A549 (cell line): Measurements from ENCODE around the gene CDC20. TPM values are rescaled to one million over a fixed set of nuclear protein-coding genes. Genes with fewer than 3 reads are reported as not detected.
A peak's percentile ranks its signal among the peaks of the same experiment; 100 is the strongest.

ENCODE experiments used
- ATAC-seq, 2 experiments: fragments of 200-7000 bp in 1 of 2; fragments of >200 bp in 1 of 2; cut with Nextera tagmentation in 1 of 2; cut with Tn5 transposase in 1 of 2; 3 replicates each; pipeline versions ENCODE4 v1.8.0 to v1.9.1; 2018 to 2020; ENCODE audit warnings: mild to moderate bottlenecking in 1 of 2, moderate library complexity in 1 of 2
- CTCF ChIA-PET: fragments of 300-600 bp; sonication (Branson Sonifier 250); formaldehyde crosslinking; extraction: SDS; loops from one replicate; lab custom pipeline; 2021; ENCODE audit warnings: antibody characterized with exemption, inconsistent platforms; lab: Yijun Ruan, JAX
- POLR2A ChIA-PET: fragments of 350-600 bp; formaldehyde crosslinking; extraction: SDS; loops from one replicate; lab custom pipeline; 2021; ENCODE audit warnings: antibody characterized with exemption, inconsistent platforms; lab: Yijun Ruan, JAX
- DNase-seq, 2 experiments: peaks; one replicate each; pipeline versions ENCODE4 v3.0.0 to v3.0.0-alpha.2; 2011 to 2016; ENCODE audit warnings: low read depth in 1 of 2, low spot score in 1 of 2
- FAIRE-seq: peaks from 2 replicates; lab custom pipeline; 2011; peaks lifted over from hg19 to GRCh38; lab: Jason Lieb, UNC
- H3K27ac ChIP-seq, 2 experiments: fragments of >200 bp; sonication (Bioruptor Twin); formaldehyde crosslinking; 3 replicates each; pipeline ENCODE4 v1.5.1; 2016 to 2017
- H3K4me1 ChIP-seq: fragments of >200 bp; sonication (Bioruptor Twin); formaldehyde crosslinking; 3 replicates; pipeline ENCODE4 v1.6.1; 2016
- H3K4me2 ChIP-seq: fragments of >200 bp; sonication (Bioruptor Twin); formaldehyde crosslinking; 3 replicates; pipeline ENCODE4 v1.6.1; 2016
- H3K4me3 ChIP-seq: fragments of >200 bp; sonication (Bioruptor Twin); formaldehyde crosslinking; 3 replicates; pipeline ENCODE4 v1.5.1; 2016
- H3K9me3 ChIP-seq: fragments of >200 bp; sonication (Bioruptor Twin); formaldehyde crosslinking; 3 replicates; pipeline ENCODE4 v1.6.1; 2016
- BCL3 ChIP-seq: fragments of >200 bp; sonication (Bioruptor Twin); formaldehyde crosslinking; IDR thresholded peaks from 3 replicates; pipeline ENCODE4 v1.6.1; 2016
- BHLHE40 ChIP-seq: IDR thresholded peaks from 2 replicates; pipeline ENCODE4 v1.6.1; 2012; ENCODE audit warnings: low read depth, low read length, inconsistent platforms
- CEBPB ChIP-seq, 2 experiments: fragments of >200 bp in 1 of 2; sonication (Bioruptor Twin) in 1 of 2; formaldehyde crosslinking in 1 of 2; IDR thresholded peaks; 2 replicates each; pipeline ENCODE4 v1.6.1; 2012 to 2016
- CHD2 ChIP-seq: fragments of 150-350 bp; IDR thresholded peaks from 2 replicates; pipeline ENCODE4 v1.6.1; 2014; ENCODE audit warnings: low read length; ENCODE audit not compliant: partially characterized antibody
- EP300 ChIP-seq, 2 experiments: fragments of >200 bp; sonication (Bioruptor Twin); formaldehyde crosslinking; IDR thresholded peaks; 2 replicates in 1 of 2; 3 replicates in 1 of 2; pipeline ENCODE4 v1.6.1; 2016 to 2017
- ESRRA ChIP-seq: fragments of 150-350 bp; IDR thresholded peaks from 2 replicates; pipeline ENCODE4 v1.6.1; 2014; ENCODE audit warnings: mild to moderate bottlenecking, low read length, borderline replicate concordance
- GATA3 ChIP-seq: IDR thresholded peaks from 2 replicates; pipeline ENCODE4 v1.6.1; 2012; ENCODE audit warnings: borderline replicate concordance
- HOXB13 ChIP-seq: fragments of 250-450 bp; sonication (Bioruptor Pico); IDR thresholded peaks from 2 replicates; pipeline ENCODE4 v1.5.0; 2020; ENCODE audit warnings: low read depth, mild to moderate bottlenecking, moderate library complexity
- HOXB5 ChIP-seq: fragments of 250-450 bp; sonication (Bioruptor Pico); IDR thresholded peaks from 2 replicates; pipeline ENCODE4 v1.5.0; 2020; ENCODE audit warnings: mild to moderate bottlenecking, moderate library complexity
- JUN ChIP-seq, 2 experiments: fragments of >200 bp; sonication (Bioruptor Twin); formaldehyde crosslinking; IDR thresholded peaks; 2 replicates in 1 of 2; 3 replicates in 1 of 2; pipeline ENCODE4 v1.6.1; 2016 to 2017
- PHF8 ChIP-seq: fragments of 200-600 bp; sonication (generic); IDR thresholded peaks from 2 replicates; pipeline ENCODE4 v1.6.1; 2016; ENCODE audit warnings: low read depth, mild to moderate bottlenecking, antibody characterized with exemption, moderate library complexity, borderline replicate concordance
- POLR2A ChIP-seq: IDR thresholded peaks from 2 replicates; pipeline ENCODE4 v1.6.1; 2012; ENCODE audit warnings: mild to moderate bottlenecking, low read length
- RAD21 ChIP-seq, 2 experiments: fragments of >200 bp in 1 of 2; sonication (Bioruptor Twin) in 1 of 2; formaldehyde crosslinking in 1 of 2; IDR thresholded peaks in 1 of 2; conservative IDR thresholded peaks in 1 of 2; 2 replicates in 1 of 2; 3 replicates in 1 of 2; pipeline ENCODE4 v1.6.1; 2012 to 2018; ENCODE audit warnings: inconsistent platforms in 1 of 2
- RCOR1 ChIP-seq: fragments of 150-350 bp; IDR thresholded peaks from 2 replicates; pipeline ENCODE4 v1.6.1; 2014; ENCODE audit warnings: antibody characterized with exemption, low read length, low read depth
- SMC3 ChIP-seq: fragments of >200 bp; sonication (Bioruptor Twin); formaldehyde crosslinking; IDR thresholded peaks from 3 replicates; pipeline ENCODE4 v1.6.1; 2018; ENCODE audit warnings: inconsistent platforms
- ZC3H11A ChIP-seq: fragments of 450-650 bp; IDR thresholded peaks from 2 replicates; pipeline ENCODE4 v1.6.1; 2014; ENCODE audit warnings: antibody characterized with exemption, mild to moderate bottlenecking
- ZSCAN20 ChIP-seq: fragments of 250-450 bp; sonication (Bioruptor Pico); IDR thresholded peaks from 2 replicates; pipeline ENCODE4 v1.8.0; 2022; ENCODE audit warnings: mild to moderate bottlenecking, moderate library complexity
- WGBS: methylation state at CpG from one replicate; pipeline ENCODE4 v1.1.6; 2017; ENCODE audit errors: missing lambda C conversion rate; 5-methylcytosine and 5-hydroxymethylcytosine counted together
- polyA plus RNA-seq, 4 experiments: library from polyadenylated mRNA; depleted of rRNA in 3 of 4; stranded (reverse); fragments of >200 nt; fragmentation: RNase III in 1 of 4; extraction: RNeasy Plus Mini Kit Qiagen cat#74134 plus additional on column Dnase treatment in 1 of 4; gene quantifications; 2 replicates in 3 of 4; 3 replicates in 1 of 4; pipeline ENCODE4 v1.2.3, GENCODE V29; 2011 to 2017
- TF ChIP-seq, protein P1 (sequence below): fragments of >200 bp; sonication (Bioruptor Twin); formaldehyde crosslinking; IDR thresholded peaks from 3 replicates; pipeline ENCODE4 v1.5.1; 2016
- TF ChIP-seq, protein P2 (sequence below): IDR thresholded peaks from 2 replicates; pipeline ENCODE4 v1.6.1; 2012
- TF ChIP-seq, protein P3 (sequence below): IDR thresholded peaks from 2 replicates; pipeline ENCODE4 v1.6.1; 2012; ENCODE audit warnings: low read depth, borderline replicate concordance

The CDC20 gene
- polyA plus RNA-seq, 2 of the 4 experiments (the other 2 are of a cell fraction): 73.8 to 116 TPM

- CTCF ChIA-PET: interaction anchor here (1.7 to 3.3 kb wide), 2 partner anchors 25 to 120 kb away, joined by 4 to 9 read pairs; no protein-coding TSS in a partner anchor
- H3K9me3 ChIP-seq: no peaks in the 10 kb centered on the region
- POLR2A ChIA-PET: interaction anchor here (2.6 kb wide), 1 partner anchor 150 kb away, joined by 10 read pairs; no protein-coding TSS in a partner anchor
Observed at GRCh38 chr1:43357251-43357650, 1.5 kb upstream of the CDC20 start.

DNA sequence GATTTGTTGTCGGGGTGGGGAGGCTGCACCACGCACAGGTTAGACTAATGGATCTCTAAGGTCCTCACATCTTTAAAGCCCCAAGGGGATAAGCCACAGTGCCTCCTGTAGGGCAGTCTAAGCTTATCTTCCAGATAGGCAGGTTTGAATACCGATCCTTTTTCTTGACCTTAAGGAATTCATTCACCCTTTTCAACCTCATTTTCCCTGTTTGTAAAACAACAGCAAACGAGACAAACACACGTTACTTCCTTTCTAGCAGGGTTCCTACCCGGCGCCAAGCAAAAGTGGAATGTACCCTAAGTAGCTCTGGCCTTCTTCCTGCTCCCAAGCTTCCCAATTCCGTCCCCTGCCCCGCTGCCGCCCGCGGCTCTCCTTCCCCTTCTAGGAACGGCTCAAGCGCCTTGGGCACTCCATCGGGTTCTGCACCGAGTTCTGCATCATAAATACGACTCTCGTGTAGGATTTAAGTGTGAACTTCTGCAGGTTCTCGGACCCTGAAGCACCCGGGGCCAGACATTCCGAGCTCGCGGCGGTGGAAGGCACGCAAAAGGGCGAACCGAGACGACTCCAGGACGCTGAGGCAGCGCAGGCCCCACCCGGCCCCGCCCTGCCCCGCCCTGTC lies 548 bp upstream of the CDC20 start:
- peak; percentile 58 to 72 for DNase-seq
- TF ChIP-seq PHF8 (peak; percentile 59; the same call in 1 of the 2 replicates), ZC3H11A (no peak), BCL3 (peak; percentile 89; the same call in 2 of the 3 replicates), HOXB13 (CRISPR knock-in tag) (no peak), SMC3 (0 out of 3 replicates have a peak, but pooled peaks have one; percentile 6), POLR2A (peak; percentile 72), CHD2 (no peak), RAD21 (conservative IDR thresholded peaks at IDR 0.05 in 1 of 2, IDR thresholded peaks at IDR 0.05 in 1 of 2) (peak in 1 of 2 experiments; percentile 30; a peak in 2 of 5 replicates), JUN (IDR thresholded peaks at IDR 0.05) (peak; percentile 78 to 81), CEBPB (IDR thresholded peaks at IDR 0.05) (no peak)
- TF ChIP-seq, protein P1, sequence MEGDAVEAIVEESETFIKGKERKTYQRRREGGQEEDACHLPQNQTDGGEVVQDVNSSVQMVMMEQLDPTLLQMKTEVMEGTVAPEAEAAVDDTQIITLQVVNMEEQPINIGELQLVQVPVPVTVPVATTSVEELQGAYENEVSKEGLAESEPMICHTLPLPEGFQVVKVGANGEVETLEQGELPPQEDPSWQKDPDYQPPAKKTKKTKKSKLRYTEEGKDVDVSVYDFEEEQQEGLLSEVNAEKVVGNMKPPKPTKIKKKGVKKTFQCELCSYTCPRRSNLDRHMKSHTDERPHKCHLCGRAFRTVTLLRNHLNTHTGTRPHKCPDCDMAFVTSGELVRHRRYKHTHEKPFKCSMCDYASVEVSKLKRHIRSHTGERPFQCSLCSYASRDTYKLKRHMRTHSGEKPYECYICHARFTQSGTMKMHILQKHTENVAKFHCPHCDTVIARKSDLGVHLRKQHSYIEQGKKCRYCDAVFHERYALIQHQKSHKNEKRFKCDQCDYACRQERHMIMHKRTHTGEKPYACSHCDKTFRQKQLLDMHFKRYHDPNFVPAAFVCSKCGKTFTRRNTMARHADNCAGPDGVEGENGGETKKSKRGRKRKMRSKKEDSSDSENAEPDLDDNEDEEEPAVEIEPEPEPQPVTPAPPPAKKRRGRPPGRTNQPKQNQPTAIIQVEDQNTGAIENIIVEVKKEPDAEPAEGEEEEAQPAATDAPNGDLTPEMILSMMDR: peak; percentile 47
- ATAC-seq: peak; percentile 60 to 64
- no peaks in the 10 kb centered on the region for H3K9me3 ChIP-seq
- FAIRE-seq: no peak
- CTCF ChIA-PET: interaction anchor here (0.8 to 3.3 kb wide), 7 partner anchors 12 to 194 kb away, joined by 3 to 9 read pairs (median 3); no protein-coding TSS in a partner anchor
- H3K4me2 ChIP-seq: peak overlapping the region; percentile 91
- H3K27ac ChIP-seq: peak overlapping the region; percentile 92 to 97
- 3% methylated on average over 15 of the region's 33 CpGs for WGBS
- peaks cover 35% of the 10 kb centered on the region for H3K4me1 ChIP-seq
- peak overlapping the region; percentile 62 for H3K4me3 ChIP-seq
- POLR2A ChIA-PET: interaction anchor here (0.5 to 2.6 kb wide), 15 partner anchors 10 to 588 kb away, joined by 3 to 37 read pairs (median 4); partner anchors contain the start of genes ELOVL1, MED8, PTPRF and SZT2

More at GRCh38 chr1:43357251-43357650, 1.5 kb upstream of the CDC20 start:
- DNase-seq (no peak), FAIRE-seq (no peak), ATAC-seq (no peak)
- WGBS: 95% methylated on average over 4 of the region's 4 CpGs
- H3K4me3 ChIP-seq: no peak overlapping the region
- H3K27ac ChIP-seq: peak overlapping the region in 1 of 2 experiments; percentile 97; a peak in 2 of 6 replicates
- peaks cover 30% of the 10 kb centered on the region for H3K4me1 ChIP-seq
- TF ChIP-seq RAD21 (conservative IDR thresholded peaks at IDR 0.05 in 1 of 2, IDR thresholded peaks at IDR 0.05 in 1 of 2): no peak
- no peak for TF ChIP-seq CEBPB (IDR thresholded peaks at IDR 0.05)
- TF ChIP-seq GATA3: no peak
- no peak for TF ChIP-seq EP300 (IDR thresholded peaks at IDR 0.05)
- TF ChIP-seq JUN (IDR thresholded peaks at IDR 0.05): no peak
- TF ChIP-seq, protein P2, sequence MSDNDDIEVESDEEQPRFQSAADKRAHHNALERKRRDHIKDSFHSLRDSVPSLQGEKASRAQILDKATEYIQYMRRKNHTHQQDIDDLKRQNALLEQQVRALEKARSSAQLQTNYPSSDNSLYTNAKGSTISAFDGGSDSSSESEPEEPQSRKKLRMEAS: no peak; the same call in 1 of the 2 replicates
- TF ChIP-seq ZSCAN20 (CRISPR knock-in tag): no peak
- TF ChIP-seq, protein P3, sequence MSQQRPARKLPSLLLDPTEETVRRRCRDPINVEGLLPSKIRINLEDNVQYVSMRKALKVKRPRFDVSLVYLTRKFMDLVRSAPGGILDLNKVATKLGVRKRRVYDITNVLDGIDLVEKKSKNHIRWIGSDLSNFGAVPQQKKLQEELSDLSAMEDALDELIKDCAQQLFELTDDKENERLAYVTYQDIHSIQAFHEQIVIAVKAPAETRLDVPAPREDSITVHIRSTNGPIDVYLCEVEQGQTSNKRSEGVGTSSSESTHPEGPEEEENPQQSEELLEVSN: no peak
- TF ChIP-seq HOXB13 (CRISPR knock-in tag): no peak
- no peak for TF ChIP-seq ESRRA
- TF ChIP-seq RCOR1: no peak
- no peak for TF ChIP-seq HOXB5
- TF ChIP-seq BHLHE40: no peak
- H3K4me2 ChIP-seq: peak overlapping the region; percentile 91
